Fibroblast of skin of left quadriceps (primary cell): ENCODE data around the gene ALPK1.

Experiments used
- DNase-seq, 2 experiments: peaks; one replicate each; pipeline ENCODE4 v3.0.0-alpha.2; 2013; ENCODE audit warnings: low read depth in 2 of 2

ALPK1 gene

GRCh38 chr4:112328734-112329130 lies 31.6 kb downstream of the ALPK1 start:
- no peak for DNase-seq

DNA sequence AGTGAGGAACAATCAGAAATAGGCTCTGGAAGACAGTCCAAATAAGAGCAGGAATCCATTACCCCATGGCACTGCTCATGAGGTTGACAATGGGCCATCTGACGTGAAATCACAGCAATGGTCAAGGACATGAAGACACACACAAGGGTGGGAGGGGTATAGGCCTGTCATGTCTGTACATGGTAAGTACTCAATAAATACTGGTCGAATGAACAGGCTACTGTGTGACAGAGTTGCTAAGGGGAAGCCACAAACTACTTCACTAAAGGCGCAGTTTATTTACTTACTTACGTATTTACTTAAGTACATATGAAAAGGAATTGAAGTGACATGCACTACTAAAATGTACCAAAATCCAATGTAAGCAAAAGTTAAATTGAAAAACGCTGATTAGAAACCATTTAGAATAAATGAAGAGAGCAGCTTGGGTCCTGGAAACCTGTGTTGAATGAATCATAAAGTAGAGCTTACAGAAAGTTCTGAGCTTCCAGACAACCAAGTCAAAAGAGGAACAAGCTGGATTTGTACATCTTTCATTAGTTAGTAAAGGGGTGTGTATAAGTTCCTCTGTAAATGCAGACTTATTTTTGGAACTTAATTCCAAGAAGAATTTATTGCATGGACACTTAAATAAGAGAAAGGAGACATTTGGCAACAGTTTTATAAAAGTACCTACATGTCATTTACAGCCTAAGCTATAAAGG lies 32.7 kb downstream of the ALPK1 start:
- DNase-seq: no peak

DNA sequence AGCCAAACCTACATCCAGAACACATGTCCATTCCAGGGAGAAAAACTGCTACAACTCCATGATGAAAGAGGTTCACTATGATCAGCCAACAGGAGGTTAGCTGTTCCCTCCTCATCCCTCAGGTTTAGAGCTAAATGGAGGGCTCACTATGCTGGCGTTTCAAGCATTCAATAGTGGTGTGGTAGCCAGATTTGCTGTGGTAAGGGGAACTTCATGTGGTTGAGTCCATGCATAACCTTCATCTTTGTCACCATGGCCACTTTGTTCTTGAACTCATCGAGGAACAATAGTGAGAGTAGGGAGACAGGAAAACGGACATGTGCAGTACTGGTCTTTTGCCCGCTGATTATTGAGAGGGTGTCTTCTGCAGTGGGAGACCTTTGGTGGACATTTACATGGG lies 33.8 kb downstream of the ALPK1 start:
- no peak for DNase-seq

- no peak for DNase-seq
Measured at GRCh38 chr4:112332398-112332797, 35.2 kb downstream of the ALPK1 start.

DNA sequence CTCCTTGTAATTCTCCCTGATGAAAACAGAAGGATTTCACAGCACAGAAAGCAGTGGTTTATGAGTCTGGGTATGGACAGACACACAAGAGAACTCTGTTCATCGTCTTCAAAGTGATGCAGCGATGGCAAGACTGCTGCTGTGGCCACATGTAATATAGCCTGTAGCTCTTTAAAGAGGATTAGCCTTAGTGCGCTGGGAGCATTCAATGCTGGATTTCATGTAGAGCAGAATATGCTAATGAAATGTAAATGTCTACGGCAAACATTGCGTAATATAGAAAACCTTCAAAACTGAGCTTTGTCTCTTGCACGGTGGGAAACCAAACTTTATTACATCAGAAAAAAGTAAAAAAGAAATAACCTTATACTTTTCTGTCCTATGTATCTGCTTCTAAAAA lies 42.9 kb downstream of the ALPK1 start:
- DNase-seq: no peak

- DNase-seq: no peak
Measured at GRCh38 chr4:112341033-112341432, 43.9 kb downstream of the ALPK1 start.

- DNase-seq: no peak
Measured at GRCh38 chr4:112343330-112344080, 46.3 kb downstream of the ALPK1 start.

- DNase-seq: peak; percentile 3 to 11
Measured at GRCh38 chr4:112348488-112349158, 51.5 kb downstream of the ALPK1 start.

GRCh38 chr4:112352736-112353135 lies 55.6 kb downstream of the ALPK1 start:
- DNase-seq: no peak

DNA sequence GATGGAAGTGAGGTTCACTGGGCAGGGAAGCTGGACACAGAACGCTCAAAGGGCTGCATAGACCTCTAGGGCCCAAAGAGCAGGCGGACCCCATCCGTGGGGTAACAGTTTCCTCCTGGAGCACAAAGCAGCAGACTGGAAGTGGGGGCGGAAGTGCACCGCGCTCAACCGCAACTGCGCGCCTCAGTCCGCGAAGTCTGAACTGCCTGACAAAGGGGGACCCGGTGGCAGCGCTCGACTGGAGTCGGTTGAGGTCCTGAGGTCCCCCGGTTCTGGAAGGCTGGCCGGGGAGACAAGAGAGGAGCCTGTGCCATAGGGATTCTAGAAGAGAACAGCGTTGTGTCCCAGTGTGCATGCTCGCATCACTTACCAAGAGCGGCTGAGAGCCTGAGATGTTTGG lies 58.5 kb downstream of the ALPK1 start:
- no peak for DNase-seq

DNA sequence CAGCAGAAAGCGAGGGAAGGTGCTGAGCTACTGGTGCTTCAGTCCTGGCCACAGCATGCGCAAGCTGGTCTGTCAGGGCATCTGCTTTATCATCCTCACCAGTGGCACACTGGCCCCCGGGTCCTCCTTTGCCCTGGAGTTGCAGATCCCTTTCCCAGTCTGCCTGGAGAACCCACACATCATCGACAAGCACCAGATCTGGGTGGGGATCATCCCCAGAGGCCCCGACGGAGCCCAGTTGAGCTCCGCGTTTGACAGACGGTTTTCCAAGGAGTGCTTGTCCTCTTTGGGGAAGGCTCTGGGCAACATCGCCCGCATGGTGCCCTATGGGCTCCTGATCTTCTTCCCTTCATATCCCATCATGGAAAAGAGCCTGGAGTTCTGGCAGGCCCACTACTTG lies 60.3 kb downstream of the ALPK1 start:
- DNase-seq: no peak

GRCh38 chr4:112357897-112358296 lies 60.7 kb downstream of the ALPK1 start:
- DNase-seq: no peak

DNA sequence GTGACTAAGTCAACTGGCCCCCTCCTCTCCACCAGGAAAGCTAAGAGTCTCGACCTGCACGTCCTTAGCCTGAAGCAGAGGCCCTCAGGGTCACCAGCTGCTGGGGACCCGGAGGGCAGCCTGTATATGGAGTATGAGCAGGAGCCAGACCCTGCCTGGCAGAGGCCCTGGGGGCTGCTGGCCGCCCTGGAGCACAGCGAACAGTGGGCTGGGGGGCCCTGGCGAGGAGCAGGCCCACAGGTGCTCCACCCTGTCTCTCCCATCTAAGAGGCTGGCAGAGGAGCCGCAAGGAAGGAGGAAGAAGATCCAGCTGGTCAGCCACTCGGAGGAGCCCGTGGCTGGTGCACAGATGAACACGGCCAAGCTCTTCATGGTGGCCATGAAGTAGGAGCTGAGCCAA lies 61.2 kb downstream of the ALPK1 start:
- DNase-seq: no peak

DNA sequence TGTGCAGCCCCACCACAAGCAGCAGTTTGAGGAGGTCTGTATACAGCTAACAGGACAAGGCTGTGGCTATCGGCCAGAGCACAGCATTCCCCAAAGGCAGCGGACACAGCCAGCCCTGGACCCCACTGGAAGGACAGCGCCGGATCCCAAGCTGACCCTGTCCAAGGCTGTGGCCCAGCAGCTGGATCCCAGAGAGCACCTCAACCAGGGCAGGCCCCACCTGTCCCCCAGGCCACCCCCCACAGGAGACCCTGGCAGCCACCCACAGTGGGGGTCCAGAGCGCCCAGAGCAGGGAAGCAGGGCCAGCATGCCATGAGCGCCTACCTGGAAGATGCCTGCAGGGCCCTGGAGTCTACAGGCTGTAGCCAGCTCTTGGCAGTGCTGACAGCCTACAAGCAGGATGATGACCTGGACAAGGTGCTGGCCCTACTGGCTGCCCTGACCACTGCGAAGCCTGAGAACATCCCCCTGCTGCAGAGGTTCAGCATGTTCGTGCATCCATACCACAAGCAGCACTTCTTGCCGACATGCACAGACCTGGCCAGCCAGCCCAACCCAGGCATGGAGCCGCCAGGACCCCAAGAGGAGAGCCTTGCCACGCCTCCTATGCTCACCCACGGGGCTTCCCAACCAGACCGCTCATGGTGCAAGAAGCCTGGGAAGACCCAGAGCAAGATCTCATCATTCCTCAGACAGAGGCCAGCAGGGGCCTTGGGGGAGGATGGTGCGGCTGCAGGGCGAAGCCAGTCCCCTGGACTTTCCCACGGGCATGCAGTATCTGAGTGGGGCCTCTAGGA lies 62.0 kb downstream of the ALPK1 start:
- no peak for DNase-seq

DNA sequence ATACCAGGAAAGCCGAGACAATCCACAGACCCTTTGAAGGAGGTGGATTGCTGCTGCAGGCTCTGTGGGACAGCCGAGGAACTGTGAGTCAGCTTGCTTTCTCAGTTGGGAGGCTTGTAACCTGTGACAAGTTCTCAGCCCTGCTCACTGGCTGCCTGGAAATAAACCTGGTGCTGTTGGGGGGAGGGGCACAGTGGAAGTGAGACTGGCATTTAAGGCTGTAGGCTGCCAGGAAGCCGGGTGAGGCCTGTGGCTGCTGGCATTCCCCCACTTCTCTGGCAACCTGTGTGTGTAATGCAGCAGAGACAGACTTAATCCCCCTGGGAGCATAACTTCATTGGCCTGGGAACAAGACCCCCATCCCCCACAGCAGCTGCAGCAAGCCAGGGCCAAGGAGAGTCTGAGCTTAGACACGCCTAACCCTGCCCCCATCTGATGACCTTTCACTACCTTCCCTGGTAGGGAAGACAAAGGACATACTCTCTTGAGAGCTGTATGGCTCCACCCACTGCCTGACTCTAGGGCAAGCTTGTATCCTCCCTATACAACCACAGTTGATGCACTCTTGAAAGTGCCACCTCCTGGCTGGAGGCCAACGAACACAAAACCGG lies 64.1 kb downstream of the ALPK1 start:
- DNase-seq: no peak

- DNase-seq: no peak
Measured at GRCh38 chr4:112370466-112370865, 73.3 kb downstream of the ALPK1 start.

DNA sequence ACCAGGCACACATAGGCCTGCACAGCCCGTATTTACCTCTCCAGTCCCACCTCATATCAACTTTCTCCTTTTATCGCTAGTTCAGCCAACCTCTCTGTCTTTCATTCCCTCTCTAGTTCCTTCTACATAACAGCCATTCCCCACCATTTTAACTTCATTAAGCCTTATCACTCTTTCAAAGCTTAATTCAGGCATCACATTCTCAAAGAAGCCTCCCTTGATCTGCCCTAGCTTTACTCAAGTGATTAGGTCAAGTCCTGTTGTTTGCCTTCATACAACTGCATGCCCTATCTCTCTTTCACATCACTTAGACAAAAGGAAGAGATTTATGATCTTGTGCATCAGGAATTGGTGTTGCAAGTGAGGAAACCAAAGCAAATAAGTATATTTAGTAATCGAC lies 74.2 kb downstream of the ALPK1 start:
- DNase-seq: no peak

DNA sequence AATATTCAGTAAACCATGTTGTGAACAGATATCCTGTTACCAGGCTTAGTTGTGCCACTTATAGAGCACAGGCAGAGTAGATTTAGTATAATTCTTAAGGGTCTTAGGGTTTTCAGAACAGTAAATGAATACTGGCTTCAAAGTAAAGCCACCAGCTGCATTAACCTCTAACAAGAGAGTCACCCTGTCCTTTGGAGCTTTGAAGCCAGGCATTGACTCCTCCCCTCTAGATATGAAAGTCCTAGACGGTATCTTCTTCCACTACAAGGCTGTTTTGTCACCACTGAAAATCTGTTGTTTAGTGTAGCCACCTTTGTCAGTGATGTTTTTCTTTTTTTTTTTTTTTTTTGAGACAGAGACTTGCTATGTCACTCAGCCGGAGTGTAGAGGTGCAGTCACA lies 77.7 kb downstream of the ALPK1 start:
- DNase-seq: no peak

GRCh38 chr4:112377171-112377570 lies 80.0 kb downstream of the ALPK1 start:
- DNase-seq: no peak

- no peak for DNase-seq
Measured at GRCh38 chr4:112377594-112378242, 80.5 kb downstream of the ALPK1 start.

DNA sequence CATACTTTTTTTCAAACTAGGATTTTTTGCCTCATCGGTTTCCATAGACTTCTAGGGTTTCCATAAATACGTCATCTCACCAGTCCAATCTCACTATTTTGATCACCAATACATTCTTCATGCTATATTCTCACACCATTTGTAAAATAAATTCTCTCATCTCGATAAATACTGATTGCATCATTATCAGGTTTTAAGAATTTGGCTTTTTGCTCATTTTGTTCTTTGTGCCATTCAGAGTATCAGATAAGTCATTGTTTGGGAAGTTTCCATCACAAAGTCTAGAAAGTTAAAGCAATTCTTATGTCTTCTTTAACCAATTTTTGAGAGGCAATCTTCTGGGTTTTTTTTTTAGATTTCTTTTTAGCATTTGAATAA lies 81.1 kb downstream of the ALPK1 start:
- no peak for DNase-seq
